ENCODE data around the gene MRPS5.

MRPS5 gene

GRCh38 chr2:95071856-95072255 is 49.8 kb downstream of the MRPS5 start:
- H3K4me1 ChIP-seq (ENCODE audit: control insufficient read depth, insufficient read depth, low read length): no peaks in the 10 kb centered on the region
- H3K4me3 ChIP-seq (ENCODE audit: low read depth, low read length): no peak overlapping the region
- no peaks in the 10 kb centered on the region for H3K27me3 ChIP-seq (ENCODE audit: control insufficient read depth, insufficient read depth, low read length)
- no peaks in the 10 kb centered on the region for H3K36me3 ChIP-seq (ENCODE audit: control insufficient read depth, insufficient read depth, low read length)
- no peaks in the 10 kb centered on the region for H3K9me3 ChIP-seq (ENCODE audit: control insufficient read depth, insufficient read depth, low read length)
- no peak overlapping the region for H3K9ac ChIP-seq (ENCODE audit: low read depth, low read length)

GRCh38 chr2:95069465-95069864 is 52.1 kb downstream of the MRPS5 start:
- Histone ChIP-seq H3K9me3 (ENCODE audit: control insufficient read depth, insufficient read depth, low read length) (no peaks in the 10 kb centered on the region), H3K27me3 (ENCODE audit: control insufficient read depth, insufficient read depth, low read length) (no peaks in the 10 kb centered on the region), H3K4me1 (ENCODE audit: control insufficient read depth, insufficient read depth, low read length) (no peaks in the 10 kb centered on the region), H3K9ac (ENCODE audit: low read depth, low read length) (no peak overlapping the region), H3K4me3 (ENCODE audit: low read depth, low read length) (no peak overlapping the region), H3K36me3 (ENCODE audit: control insufficient read depth, insufficient read depth, low read length) (no peaks in the 10 kb centered on the region)

- H3K4me3 ChIP-seq (ENCODE audit: low read depth, low read length): no peak overlapping the region
- H3K36me3 ChIP-seq (ENCODE audit: control insufficient read depth, insufficient read depth, low read length): no peaks in the 10 kb centered on the region
- H3K9me3 ChIP-seq (ENCODE audit: control insufficient read depth, insufficient read depth, low read length): no peaks in the 10 kb centered on the region
- no peak overlapping the region for H3K9ac ChIP-seq (ENCODE audit: low read depth, low read length)
- no peaks in the 10 kb centered on the region for H3K4me1 ChIP-seq (ENCODE audit: control insufficient read depth, insufficient read depth, low read length)
- H3K27me3 ChIP-seq (ENCODE audit: control insufficient read depth, insufficient read depth, low read length): no peaks in the 10 kb centered on the region
Measured at GRCh38 chr2:95068256-95068655, 53.4 kb downstream of the MRPS5 start.

- no peaks in the 10 kb centered on the region for H3K9me3 ChIP-seq (ENCODE audit: control insufficient read depth, insufficient read depth, low read length)
- no peak overlapping the region for H3K9ac ChIP-seq (ENCODE audit: low read depth, low read length)
- no peaks in the 10 kb centered on the region for H3K27me3 ChIP-seq (ENCODE audit: control insufficient read depth, insufficient read depth, low read length)
- H3K36me3 ChIP-seq (ENCODE audit: control insufficient read depth, insufficient read depth, low read length): no peaks in the 10 kb centered on the region
- H3K4me1 ChIP-seq (ENCODE audit: control insufficient read depth, insufficient read depth, low read length): no peaks in the 10 kb centered on the region
- H3K4me3 ChIP-seq (ENCODE audit: low read depth, low read length): no peak overlapping the region
Measured at GRCh38 chr2:95063086-95063958, 58.3 kb downstream of the MRPS5 start.

- Histone ChIP-seq H3K9ac (ENCODE audit: low read depth, low read length) (no peak overlapping the region), H3K9me3 (ENCODE audit: control insufficient read depth, insufficient read depth, low read length) (no peaks in the 10 kb centered on the region), H3K27me3 (ENCODE audit: control insufficient read depth, insufficient read depth, low read length) (no peaks in the 10 kb centered on the region), H3K4me3 (ENCODE audit: low read depth, low read length) (no peak overlapping the region), H3K4me1 (ENCODE audit: control insufficient read depth, insufficient read depth, low read length) (no peaks in the 10 kb centered on the region), H3K36me3 (ENCODE audit: control insufficient read depth, insufficient read depth, low read length) (no peaks in the 10 kb centered on the region)
Measured at GRCh38 chr2:95062242-95063085, 59.1 kb downstream of the MRPS5 start.

GRCh38 chr2:95061601-95062183 is 59.9 kb downstream of the MRPS5 start:
- H3K4me3 ChIP-seq (ENCODE audit: low read depth, low read length): no peak overlapping the region
- no peaks in the 10 kb centered on the region for H3K4me1 ChIP-seq (ENCODE audit: control insufficient read depth, insufficient read depth, low read length)
- H3K9me3 ChIP-seq (ENCODE audit: control insufficient read depth, insufficient read depth, low read length): no peaks in the 10 kb centered on the region
- no peaks in the 10 kb centered on the region for H3K36me3 ChIP-seq (ENCODE audit: control insufficient read depth, insufficient read depth, low read length)
- H3K9ac ChIP-seq (ENCODE audit: low read depth, low read length): no peak overlapping the region
- H3K27me3 ChIP-seq (ENCODE audit: control insufficient read depth, insufficient read depth, low read length): no peaks in the 10 kb centered on the region

GRCh38 chr2:95061119-95061512 is 60.5 kb downstream of the MRPS5 start:
- Histone ChIP-seq H3K9me3 (ENCODE audit: control insufficient read depth, insufficient read depth, low read length) (no peaks in the 10 kb centered on the region), H3K4me3 (ENCODE audit: low read depth, low read length) (no peak overlapping the region), H3K9ac (ENCODE audit: low read depth, low read length) (no peak overlapping the region), H3K4me1 (ENCODE audit: control insufficient read depth, insufficient read depth, low read length) (no peaks in the 10 kb centered on the region), H3K27me3 (ENCODE audit: control insufficient read depth, insufficient read depth, low read length) (no peaks in the 10 kb centered on the region), H3K36me3 (ENCODE audit: control insufficient read depth, insufficient read depth, low read length) (no peaks in the 10 kb centered on the region)

GRCh38 chr2:95060446-95061118 is 61.0 kb downstream of the MRPS5 start:
- no peaks in the 10 kb centered on the region for H3K4me1 ChIP-seq (ENCODE audit: control insufficient read depth, insufficient read depth, low read length)
- H3K9ac ChIP-seq (ENCODE audit: low read depth, low read length): no peak overlapping the region
- no peak overlapping the region for H3K4me3 ChIP-seq (ENCODE audit: low read depth, low read length)
- H3K36me3 ChIP-seq (ENCODE audit: control insufficient read depth, insufficient read depth, low read length): no peaks in the 10 kb centered on the region
- no peaks in the 10 kb centered on the region for H3K9me3 ChIP-seq (ENCODE audit: control insufficient read depth, insufficient read depth, low read length)
- no peaks in the 10 kb centered on the region for H3K27me3 ChIP-seq (ENCODE audit: control insufficient read depth, insufficient read depth, low read length)

- Histone ChIP-seq H3K27me3 (ENCODE audit: control insufficient read depth, insufficient read depth, low read length) (no peaks in the 10 kb centered on the region), H3K4me3 (ENCODE audit: low read depth, low read length) (no peak overlapping the region), H3K9ac (ENCODE audit: low read depth, low read length) (no peak overlapping the region), H3K4me1 (ENCODE audit: control insufficient read depth, insufficient read depth, low read length) (no peaks in the 10 kb centered on the region), H3K9me3 (ENCODE audit: control insufficient read depth, insufficient read depth, low read length) (no peaks in the 10 kb centered on the region), H3K36me3 (ENCODE audit: control insufficient read depth, insufficient read depth, low read length) (no peaks in the 10 kb centered on the region)
Measured at GRCh38 chr2:95059656-95060370, 61.8 kb downstream of the MRPS5 start.

GRCh38 chr2:95058989-95059641 is 62.5 kb downstream of the MRPS5 start:
- Histone ChIP-seq H3K36me3 (ENCODE audit: control insufficient read depth, insufficient read depth, low read length) (no peaks in the 10 kb centered on the region), H3K9me3 (ENCODE audit: control insufficient read depth, insufficient read depth, low read length) (no peaks in the 10 kb centered on the region), H3K4me1 (ENCODE audit: control insufficient read depth, insufficient read depth, low read length) (no peaks in the 10 kb centered on the region), H3K9ac (ENCODE audit: low read depth, low read length) (no peak overlapping the region), H3K4me3 (ENCODE audit: low read depth, low read length) (no peak overlapping the region), H3K27me3 (ENCODE audit: control insufficient read depth, insufficient read depth, low read length) (no peaks in the 10 kb centered on the region)
